ENCODE results near the gene ERLIN1. TPM values are rescaled to one million over a fixed set of nuclear protein-coding genes. Genes with fewer than 3 reads are reported as not detected.

Gene ERLIN1
- total and polyA plus RNA-seq, 4 donors = 21.7 to 85.4 (median 70.0) TPM

- TF ChIP-seq EGR1 (IDR thresholded peaks at IDR 0.05; ENCODE audit: low read depth in 2 of 2) = peak in 1 of 2 donors; percentile 26
Measured at GRCh38 chr10:100141446-100142087, 44.3 kb downstream of the ERLIN1 start (continued).

DNA sequence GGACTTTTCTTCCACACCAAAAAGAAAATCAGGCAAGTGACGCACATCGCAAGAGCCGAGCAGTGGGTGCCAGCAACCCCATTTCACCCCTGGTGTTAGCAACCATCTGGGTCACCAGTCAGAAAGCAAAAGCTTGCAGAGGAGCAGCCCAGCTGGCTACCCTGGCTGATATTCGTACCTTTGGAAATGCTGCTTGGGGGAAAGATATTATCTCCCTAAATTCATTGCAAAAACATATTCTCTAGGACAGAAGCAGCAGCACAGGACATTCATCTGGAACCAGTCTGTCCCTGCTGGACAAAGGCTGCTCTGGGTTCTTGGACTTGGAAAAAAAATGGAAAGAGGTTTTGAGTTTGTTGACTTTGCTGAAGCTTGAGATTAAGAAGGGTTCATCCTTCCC is 45.8 kb downstream of the ERLIN1 start:
- Histone ChIP-seq H3K9ac (ENCODE audit: low read depth in 1 of 2, low read length in 2 of 2) (no peak overlapping the region), H3K27ac (ENCODE audit: low read depth in 1 of 2, low read length in 2 of 2) (no peak overlapping the region), H3K9me3 (ENCODE audit: control insufficient read depth in 4 of 4, low read length in 3 of 4) (no peaks in the 10 kb centered on the region), H3K36me3 (ENCODE audit: control insufficient read depth in 4 of 4, insufficient read depth in 3 of 4, low read depth in 1 of 4, low read length in 3 of 4) (no peaks in the 10 kb centered on the region), H3K4me1 (ENCODE audit: control insufficient read depth in 4 of 4, insufficient read depth in 4 of 4, low read length in 3 of 4) (peaks cover 0 to 5% (median 3%) of the 10 kb centered on the region in 4 donors), H3K4me3 (ENCODE audit: low read depth in 1 of 3, low read length in 3 of 3) (no peak overlapping the region), H3K27me3 (ENCODE audit: control insufficient read depth in 4 of 4, insufficient read depth in 4 of 4, low read length in 3 of 4) (no peaks in the 10 kb centered on the region)
- no peak for DNase-seq (ENCODE audit: low spot score)
- TF ChIP-seq FOXA2 (IDR thresholded peaks at IDR 0.05) (no peak), HNF4A (conservative IDR thresholded peaks at IDR 0.05) (no peak), EGR1 (IDR thresholded peaks at IDR 0.05; ENCODE audit: low read depth in 2 of 2) (no peak), HNF4G (IDR thresholded peaks at IDR 0.05) (no peak), TAF1 (conservative IDR thresholded peaks at IDR 0.05) (no peak), JUND (IDR thresholded peaks at IDR 0.05) (no peak), FOXA1 (IDR thresholded peaks at IDR 0.05) (no peak)
- TF ChIP-seq, protein P1, sequence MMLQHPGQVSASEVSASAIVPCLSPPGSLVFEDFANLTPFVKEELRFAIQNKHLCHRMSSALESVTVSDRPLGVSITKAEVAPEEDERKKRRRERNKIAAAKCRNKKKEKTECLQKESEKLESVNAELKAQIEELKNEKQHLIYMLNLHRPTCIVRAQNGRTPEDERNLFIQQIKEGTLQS (IDR thresholded peaks at IDR 0.05) = no peak
- TF ChIP-seq, protein P2, sequence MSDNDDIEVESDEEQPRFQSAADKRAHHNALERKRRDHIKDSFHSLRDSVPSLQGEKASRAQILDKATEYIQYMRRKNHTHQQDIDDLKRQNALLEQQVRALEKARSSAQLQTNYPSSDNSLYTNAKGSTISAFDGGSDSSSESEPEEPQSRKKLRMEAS (IDR thresholded peaks at IDR 0.05) = no peak
- TF ChIP-seq, protein P3, sequence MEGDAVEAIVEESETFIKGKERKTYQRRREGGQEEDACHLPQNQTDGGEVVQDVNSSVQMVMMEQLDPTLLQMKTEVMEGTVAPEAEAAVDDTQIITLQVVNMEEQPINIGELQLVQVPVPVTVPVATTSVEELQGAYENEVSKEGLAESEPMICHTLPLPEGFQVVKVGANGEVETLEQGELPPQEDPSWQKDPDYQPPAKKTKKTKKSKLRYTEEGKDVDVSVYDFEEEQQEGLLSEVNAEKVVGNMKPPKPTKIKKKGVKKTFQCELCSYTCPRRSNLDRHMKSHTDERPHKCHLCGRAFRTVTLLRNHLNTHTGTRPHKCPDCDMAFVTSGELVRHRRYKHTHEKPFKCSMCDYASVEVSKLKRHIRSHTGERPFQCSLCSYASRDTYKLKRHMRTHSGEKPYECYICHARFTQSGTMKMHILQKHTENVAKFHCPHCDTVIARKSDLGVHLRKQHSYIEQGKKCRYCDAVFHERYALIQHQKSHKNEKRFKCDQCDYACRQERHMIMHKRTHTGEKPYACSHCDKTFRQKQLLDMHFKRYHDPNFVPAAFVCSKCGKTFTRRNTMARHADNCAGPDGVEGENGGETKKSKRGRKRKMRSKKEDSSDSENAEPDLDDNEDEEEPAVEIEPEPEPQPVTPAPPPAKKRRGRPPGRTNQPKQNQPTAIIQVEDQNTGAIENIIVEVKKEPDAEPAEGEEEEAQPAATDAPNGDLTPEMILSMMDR (IDR thresholded peaks at IDR 0.05; ENCODE audit: low read depth, low read length, missing input control) = no peak
- TF ChIP-seq, protein P4, sequence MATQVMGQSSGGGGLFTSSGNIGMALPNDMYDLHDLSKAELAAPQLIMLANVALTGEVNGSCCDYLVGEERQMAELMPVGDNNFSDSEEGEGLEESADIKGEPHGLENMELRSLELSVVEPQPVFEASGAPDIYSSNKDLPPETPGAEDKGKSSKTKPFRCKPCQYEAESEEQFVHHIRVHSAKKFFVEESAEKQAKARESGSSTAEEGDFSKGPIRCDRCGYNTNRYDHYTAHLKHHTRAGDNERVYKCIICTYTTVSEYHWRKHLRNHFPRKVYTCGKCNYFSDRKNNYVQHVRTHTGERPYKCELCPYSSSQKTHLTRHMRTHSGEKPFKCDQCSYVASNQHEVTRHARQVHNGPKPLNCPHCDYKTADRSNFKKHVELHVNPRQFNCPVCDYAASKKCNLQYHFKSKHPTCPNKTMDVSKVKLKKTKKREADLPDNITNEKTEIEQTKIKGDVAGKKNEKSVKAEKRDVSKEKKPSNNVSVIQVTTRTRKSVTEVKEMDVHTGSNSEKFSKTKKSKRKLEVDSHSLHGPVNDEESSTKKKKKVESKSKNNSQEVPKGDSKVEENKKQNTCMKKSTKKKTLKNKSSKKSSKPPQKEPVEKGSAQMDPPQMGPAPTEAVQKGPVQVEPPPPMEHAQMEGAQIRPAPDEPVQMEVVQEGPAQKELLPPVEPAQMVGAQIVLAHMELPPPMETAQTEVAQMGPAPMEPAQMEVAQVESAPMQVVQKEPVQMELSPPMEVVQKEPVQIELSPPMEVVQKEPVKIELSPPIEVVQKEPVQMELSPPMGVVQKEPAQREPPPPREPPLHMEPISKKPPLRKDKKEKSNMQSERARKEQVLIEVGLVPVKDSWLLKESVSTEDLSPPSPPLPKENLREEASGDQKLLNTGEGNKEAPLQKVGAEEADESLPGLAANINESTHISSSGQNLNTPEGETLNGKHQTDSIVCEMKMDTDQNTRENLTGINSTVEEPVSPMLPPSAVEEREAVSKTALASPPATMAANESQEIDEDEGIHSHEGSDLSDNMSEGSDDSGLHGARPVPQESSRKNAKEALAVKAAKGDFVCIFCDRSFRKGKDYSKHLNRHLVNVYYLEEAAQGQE (IDR thresholded peaks at IDR 0.05) = no peak
- TF ChIP-seq, protein P5, sequence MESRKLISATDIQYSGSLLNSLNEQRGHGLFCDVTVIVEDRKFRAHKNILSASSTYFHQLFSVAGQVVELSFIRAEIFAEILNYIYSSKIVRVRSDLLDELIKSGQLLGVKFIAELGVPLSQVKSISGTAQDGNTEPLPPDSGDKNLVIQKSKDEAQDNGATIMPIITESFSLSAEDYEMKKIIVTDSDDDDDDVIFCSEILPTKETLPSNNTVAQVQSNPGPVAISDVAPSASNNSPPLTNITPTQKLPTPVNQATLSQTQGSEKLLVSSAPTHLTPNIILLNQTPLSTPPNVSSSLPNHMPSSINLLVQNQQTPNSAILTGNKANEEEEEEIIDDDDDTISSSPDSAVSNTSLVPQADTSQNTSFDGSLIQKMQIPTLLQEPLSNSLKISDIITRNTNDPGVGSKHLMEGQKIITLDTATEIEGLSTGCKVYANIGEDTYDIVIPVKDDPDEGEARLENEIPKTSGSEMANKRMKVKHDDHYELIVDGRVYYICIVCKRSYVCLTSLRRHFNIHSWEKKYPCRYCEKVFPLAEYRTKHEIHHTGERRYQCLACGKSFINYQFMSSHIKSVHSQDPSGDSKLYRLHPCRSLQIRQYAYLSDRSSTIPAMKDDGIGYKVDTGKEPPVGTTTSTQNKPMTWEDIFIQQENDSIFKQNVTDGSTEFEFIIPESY (IDR thresholded peaks at IDR 0.05) = no peak
- 83% methylated on average over 4 of the region's 4 CpGs for WGBS
